Stimulated activated CD8-positive, alpha-beta memory T cell treated with anti-CD3 and anti-CD28 coated beads, Interleukin-15, amount 100 ng/mL, for 1 hour (primary cell): ENCODE data around the gene RFTN1.
"Not testable (repeated sequence)": the region's sequence is repeated elsewhere in the genome, so short reads cannot be mapped to it uniquely, and the experiment has no call there.

Experiments
- DNase-seq: peaks from one replicate; pipeline ENCODE4 v3.0.0-alpha.2; 2020; ENCODE audit warnings: low read depth

RFTN1 gene

DNA sequence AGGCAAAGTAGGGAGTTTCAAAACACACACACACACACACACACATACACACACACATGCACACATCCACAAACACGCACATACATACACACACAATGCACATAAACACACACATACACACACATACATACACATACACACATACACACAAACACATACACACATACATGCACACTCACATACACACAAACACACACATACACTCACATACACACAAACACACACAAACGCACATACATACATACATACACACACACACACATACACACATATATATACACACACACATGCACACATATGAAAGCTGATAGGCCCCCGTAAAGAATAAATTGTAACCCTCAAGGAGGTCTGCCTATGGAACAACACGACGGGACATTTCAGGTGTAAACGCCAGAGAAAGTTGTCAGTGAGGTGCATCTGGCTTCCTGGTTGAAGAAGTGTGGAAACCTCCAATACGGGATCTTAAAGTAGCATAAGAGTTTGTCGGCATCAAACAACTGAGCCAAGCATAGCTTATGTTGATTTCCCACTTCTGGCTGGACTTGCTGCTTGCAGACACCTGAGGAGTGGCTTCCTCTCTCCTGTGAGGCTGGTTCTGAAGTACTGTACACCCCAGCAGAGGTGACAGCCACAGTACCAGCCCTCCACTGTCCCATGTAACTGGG lies 5.8 kb downstream of the RFTN1 start:
- DNase-seq, result no peak

DNA sequence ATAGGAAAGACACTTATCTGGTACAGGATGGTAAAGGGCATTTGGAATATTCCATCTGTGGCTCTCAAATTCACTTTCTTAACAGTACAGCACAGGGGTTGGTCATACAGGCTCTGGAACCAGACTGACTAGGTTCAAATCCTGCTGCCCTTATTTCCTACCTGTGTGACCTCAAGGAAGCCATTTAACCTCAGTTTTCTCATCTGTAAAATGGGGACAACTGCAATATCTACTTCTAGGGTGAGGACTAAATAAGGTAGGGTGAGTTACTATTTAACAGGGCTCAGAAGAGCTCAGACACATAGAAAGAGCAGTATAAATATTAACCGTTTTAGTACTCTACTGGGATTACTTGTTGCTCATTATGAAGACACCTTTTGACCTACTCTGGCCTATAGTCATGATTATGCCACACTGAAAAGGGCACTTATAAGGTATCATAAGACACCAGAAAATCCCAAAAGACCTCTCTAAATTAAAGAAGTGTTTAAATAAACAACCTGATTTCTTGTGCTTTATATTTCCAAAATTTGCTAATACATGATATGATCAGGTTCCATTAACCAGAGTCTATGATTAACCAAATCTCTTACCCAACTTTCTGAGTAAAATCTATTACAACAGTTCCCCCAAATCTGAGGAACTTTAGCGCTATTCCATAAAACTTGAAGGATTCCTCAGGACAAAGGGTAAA lies 6.5 kb downstream of the RFTN1 start:
- DNase-seq, result no peak

DNA sequence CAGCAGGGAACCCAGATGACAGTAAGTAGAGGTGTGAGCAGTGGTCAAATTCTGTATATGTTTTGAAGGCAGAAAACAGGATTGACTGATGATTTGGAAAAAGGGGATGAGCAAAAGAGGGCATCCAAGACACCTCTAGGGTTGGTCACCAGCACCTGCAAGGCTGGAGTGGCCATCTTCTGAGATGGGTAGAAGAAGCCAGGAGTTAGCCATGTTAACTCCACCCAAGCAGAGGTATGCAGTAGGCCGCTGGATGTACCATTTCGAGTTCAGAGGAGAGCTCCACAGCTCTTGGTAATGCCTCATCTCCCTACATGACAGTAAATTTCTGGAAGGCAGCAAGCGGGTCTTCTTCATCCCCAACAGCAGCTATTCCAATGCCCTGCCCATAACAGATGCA lies 7.0 kb downstream of the RFTN1 start:
- DNase-seq, result no peak

DNA sequence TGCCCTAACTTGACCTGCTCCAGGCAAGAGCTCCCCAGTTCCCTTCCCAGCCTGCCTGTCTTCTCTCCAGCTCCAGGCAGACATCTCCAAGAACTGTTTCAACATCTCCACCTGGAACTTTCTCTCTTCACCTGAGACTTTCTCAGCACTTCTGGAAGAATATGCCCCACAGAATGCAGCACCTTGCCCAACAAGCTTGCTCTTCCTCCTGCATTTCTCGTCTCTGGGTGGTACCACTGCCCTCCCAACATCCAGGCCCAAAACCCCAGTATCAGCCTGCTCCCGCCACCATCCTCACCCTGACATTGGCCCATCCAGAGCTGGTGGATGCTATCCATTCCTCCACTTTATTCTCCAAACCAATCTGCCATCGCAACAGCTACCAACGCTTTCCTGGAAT lies 8.8 kb downstream of the RFTN1 start:
- no peak for DNase-seq

DNA sequence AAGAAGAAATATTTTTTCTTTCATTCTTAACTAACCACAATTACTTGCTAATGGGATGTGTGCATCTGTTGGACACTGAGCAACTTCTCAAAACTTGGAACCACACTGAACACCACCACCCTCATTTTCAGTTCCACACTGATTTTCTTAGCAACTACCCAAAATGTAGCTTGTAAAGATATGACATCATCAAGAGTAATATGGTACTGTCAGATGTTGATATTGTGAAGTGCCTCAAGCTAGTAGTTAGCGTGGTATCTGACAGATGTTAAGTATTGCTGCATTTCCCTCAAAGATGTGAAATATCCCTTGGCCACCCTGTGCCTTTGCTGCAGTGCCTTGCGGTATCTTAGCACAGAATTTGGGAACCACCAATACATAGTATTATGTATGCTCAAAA lies 9.3 kb downstream of the RFTN1 start:
- no peak for DNase-seq

DNA sequence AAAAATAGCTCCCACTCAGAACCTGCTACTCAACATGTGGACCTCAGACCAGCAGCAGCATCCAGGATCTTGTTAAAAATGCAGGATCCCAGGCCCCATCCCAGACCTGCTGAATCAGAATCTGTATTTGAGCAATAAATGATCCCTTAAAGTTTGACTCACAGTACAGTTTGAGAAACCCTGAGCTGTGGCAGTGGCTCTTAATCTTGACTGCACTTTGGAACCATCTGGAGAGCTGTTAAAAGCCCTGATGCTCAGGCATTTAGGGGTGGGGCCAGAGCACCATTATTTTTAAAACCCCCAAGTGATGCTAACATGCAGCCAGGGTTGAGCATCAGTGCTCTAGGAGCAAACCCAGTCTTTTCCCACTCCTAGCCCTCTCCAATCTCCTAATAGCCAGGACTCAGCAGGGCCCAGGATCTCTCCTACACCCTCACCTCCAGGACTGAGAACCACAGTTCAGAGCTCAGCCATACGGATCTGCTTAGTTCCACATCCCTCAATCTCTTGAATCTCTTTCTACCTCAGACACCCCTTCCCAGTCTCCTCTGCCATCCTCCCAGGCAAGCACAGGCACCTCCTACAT lies 10.2 kb downstream of the RFTN1 start:
- no peak for DNase-seq

DNA sequence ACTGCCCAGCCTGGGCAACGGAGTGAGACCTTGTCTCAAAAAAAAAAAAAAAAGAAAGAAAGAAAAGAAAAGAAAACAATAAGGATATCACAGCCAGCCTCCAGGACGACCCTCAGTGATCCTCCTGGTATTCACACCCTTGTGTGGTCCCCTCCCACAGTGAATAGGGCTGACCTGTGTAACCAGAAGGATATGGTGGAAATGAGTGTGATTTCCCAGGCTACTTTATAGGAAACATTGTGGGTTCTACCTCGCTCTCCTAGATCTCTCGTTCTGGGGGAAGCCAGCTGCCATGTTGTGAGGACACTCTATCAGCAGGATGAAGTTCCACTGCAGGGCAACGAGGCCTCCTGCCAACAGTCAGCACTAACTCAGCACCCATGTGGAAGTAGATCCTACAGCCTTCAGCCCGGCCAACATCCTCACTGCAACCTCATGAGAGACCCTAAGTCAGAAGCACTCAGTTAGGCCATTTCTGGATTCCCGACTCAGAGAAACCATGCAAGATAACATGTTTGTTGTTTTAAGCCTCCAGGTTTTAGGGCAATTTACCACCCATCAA lies 11.1 kb downstream of the RFTN1 start:
- no peak for DNase-seq

DNA sequence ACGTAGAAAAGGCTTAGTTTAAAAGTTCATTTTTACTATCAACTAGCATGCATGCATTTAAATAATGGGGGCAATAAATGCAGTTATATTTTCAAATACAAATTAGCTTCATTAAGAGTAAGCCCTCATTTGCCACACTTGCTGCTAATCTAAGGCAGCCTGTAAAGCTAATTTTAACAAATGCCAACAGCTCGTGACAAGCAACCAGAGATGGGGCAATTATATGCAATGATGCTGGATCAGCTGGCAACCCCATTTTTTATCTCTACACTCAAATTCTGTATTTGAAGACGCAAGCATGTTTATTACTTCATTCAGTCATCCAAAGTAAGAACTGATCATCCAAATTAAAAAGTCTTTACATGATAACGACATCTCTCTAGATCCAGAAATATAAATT lies 12.1 kb downstream of the RFTN1 start:
- no peak for DNase-seq

DNA sequence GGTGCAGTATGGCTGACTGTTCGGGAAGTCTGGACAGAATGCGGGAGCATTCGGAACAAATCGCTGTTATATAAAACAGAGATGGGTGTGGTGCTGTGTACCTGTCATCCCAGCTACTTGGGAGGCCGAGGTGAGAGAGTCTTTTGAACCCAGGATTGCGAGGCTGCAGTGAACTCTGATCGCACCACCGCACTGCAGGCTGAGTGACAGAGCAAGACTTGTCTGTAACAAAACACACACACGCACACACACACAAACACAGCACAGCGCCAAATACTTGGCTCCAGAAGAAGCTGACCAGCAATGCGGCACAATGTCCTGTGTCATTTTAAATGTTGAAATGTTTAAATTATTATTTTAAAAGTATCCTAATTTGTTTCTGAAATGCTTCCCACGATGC lies 12.6 kb downstream of the RFTN1 start:
- no peak for DNase-seq

DNA sequence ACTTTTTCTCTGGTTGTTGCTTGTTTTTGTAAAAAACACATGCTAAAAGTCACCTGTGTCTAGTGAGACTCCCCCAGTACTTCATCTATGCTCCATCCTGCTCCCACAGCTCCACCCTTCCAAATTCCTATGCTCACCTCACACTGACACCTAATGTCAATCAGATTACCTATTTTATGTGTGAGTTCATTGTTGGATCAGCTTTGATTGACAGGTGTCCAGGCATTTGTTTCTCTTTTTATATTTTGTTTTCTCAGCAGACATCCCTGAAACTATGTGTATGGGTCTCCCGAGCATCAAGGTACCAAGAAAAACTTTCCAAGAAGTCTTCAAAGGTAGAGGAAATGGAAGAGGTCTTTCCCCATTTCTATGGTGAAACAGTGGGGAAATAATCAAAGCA lies 13.4 kb downstream of the RFTN1 start:
- DNase-seq, result no peak

DNA sequence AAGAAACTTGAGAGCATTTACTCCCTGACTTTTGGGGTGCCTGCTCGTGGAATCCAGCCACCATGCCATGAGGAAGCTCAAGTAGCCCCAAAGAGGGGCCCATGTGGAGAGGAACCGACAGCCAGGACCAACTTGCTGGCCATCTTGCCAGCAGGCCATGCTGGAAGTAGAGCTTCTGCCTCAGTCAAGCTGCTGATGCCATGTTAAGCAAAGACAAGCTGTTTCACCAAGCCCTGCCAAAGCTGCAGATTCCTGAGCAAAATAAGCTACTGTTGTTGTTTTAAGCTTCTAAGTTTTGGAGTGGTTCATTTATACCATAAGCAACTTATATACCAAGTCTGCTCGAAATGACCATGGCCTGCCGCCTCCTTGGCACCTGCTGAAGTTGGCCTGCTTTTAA lies 14.1 kb downstream of the RFTN1 start:
- DNase-seq, result no peak

DNA sequence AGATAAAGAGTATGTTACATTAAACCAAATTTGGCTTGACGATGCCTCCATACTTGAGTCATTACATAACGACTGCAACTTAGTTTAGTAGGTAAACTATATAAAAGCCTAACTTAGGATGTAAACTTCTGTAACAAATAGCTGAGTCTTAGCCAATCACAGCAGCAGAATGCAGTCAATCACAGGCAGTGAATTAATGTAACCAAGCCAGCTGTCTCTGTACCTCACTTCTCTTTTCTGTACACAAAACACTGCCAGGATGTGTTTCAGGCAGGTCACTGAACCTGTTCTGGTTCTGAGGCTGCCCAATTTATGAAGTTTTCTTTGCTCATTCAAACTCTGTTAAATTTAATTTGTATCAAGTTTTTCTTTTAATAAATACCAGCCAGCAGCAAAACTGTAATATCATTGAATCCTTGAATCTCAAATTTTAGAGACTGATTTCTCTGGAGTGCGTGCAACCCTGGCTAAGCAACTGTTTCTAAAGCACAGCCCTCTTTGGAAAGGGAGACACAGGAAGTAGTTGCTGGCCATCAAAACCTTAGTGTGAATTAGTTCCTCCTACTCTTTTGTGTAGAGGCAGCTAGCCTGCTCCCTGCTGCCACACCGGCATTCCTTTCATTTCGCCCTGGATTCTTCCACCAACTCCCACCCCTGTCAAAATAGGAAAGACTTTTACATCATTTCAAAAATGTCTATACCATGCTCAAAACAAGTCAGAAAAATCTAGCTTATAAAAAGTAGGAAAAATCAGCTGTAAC lies 15.2 kb downstream of the RFTN1 start:
- no peak for DNase-seq

DNA sequence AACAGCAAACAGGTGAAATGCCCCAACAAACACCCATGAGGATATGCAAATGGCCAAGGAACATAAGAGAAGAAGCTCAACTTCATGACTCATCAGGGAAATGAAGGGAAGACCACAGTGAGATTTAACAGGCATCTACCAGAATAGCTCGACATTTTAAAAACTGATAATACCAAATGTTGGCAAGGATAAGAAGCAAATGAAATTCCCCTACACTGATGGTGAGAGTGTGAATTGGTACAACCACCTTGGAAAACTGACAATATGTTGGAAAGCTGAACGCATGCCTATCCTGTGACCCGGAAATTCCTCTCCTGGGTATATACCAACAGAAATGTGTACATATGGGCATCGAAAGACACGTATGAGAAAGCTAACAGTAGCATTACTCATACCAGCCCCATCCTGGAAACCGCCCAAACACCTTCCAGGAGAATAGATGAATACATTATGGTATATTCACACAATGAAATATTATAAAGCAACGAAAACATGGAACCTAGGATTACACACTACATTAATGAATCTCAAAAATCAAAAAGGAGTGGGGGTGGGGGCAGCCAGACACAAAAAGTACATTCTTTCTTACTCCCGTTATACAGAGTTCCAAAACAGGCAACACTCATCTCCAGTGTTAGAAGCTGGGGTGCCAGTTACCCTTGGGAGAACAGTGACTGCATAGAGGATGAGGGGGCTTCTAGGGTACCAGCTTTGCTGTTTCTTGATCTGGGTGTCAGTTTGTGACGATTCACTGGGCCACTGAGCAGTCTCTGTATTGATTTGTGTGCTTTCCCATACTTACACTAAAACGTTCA lies 16.9 kb downstream of the RFTN1 start:
- no peak for DNase-seq

DNA sequence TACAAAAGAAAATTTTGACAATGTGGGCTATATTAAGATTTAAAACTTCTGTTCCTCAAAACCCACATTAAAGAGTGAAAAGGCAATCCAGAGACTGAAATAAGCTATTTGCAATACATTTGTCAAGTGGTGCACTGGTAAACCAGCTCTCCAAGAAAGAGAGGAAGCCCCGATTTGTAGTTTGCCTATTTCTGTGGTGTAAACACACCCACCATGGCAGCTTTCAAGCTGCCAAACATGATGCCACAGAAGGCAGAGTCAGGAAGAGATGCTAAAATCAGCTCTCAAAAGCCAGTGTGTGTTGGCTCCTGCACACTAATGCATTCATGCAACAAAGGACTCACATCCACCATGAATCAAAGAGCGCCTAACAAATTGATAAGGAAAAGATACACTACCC lies 17.5 kb downstream of the RFTN1 start:
- DNase-seq, result no peak

DNA sequence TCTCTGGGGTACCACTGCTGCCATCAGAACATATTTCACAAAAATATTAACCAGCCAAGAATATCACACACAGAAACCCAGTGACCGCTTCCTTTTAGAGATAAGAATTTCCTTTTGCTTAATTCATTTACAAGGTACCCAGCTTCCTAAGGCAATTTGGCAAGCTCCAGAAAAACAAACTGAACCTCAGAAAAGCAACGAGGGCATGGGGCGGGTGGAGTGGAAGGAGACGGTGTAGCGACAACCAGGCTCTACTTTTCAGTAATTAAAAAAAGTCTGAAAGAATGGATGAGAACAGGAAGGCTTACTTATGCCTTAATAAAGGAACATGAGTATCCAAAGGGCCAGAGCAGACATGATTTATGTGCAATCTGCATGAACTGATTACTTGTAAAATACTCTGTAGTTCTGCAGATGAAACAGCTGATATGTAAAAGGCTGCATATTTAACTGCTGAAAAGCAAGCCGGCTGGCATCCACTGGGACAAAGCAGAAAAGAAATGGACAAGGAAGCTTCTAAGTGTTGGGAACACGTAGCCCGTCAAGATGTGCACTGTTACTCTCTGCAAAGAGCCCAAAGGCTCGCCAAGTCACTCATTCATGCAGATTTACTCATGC lies 18.6 kb downstream of the RFTN1 start:
- no peak for DNase-seq

DNA sequence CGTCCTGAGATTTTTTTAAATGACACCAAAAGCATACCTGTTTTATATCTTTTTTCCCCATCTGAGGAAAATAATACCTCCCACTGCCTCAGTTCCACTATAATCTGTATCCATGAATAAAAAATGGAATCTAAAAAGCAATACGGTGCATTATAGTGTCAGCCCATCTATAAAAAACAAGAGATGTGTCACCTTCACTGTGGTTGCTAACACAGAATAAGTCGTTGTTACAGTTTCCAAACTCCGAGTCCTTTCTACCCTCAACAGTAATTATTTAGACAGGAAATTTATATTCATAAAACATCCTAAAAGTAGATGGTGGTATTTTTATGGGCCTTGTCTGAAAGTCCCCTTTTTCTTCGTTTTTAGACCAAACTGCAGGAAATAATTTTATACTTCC lies 19.4 kb downstream of the RFTN1 start:
- no peak for DNase-seq

DNA sequence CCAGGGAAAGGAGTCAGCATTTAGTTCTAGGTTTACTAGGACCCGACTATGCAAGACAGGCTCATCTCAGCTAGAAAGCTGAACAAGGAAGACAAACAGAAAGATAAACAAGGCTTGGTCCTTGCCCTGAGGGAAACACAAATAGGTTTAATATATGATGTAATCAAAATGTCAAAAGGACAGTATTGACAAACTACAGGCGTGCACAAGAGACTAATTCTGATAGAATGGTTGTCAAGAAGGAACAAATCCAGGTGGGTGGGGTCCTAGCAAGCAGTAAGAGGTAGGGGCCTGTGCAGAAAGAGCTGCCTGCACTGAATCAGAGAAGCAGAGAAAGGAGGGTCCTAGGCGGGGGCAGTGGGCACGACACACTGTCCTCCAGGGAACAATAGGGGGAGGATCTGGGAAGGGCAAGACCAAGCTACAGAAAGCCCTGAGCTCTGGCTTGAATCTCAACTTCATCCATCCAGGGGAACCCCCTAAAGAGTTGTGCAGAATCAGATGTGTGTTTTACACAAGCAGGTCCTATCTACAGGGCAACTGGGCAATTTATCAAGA lies 23.4 kb downstream of the RFTN1 start:
- no peak for DNase-seq

DNA sequence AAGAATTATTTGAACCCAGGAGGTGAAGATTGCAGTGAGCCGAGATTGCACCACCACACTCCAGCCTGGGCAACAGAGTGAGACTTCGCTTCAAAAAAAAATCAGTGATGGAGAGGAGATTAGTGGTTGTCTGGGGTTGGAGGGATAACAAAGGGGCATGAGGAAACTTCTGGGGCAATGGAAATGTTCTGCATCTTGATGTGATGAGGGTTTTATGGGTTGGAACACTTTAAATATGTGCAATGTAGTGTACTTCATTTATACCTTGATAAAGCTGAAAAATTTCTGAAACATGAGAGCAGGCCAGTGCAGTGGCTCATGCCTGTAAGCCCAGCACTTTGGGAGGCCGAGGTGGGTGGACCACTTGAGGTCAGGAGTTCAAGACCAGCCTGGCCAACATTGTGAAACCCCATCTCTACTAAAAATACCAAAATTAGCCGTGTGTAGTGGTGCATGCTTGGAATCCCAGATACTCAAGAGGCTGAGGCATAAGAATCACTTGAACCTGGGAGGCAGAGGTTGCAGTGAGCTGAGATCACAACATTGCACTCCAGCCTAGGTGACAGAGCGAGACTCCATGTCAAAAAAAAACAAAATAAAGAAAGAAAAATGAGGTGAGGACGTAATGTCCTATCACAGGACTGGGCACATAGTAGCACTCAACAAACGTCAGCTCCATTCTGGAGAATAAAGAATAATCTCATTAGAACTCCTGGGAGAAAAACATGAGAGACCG lies 24.0 kb downstream of the RFTN1 start:
- DNase-seq, result not testable (repeated sequence)

DNA sequence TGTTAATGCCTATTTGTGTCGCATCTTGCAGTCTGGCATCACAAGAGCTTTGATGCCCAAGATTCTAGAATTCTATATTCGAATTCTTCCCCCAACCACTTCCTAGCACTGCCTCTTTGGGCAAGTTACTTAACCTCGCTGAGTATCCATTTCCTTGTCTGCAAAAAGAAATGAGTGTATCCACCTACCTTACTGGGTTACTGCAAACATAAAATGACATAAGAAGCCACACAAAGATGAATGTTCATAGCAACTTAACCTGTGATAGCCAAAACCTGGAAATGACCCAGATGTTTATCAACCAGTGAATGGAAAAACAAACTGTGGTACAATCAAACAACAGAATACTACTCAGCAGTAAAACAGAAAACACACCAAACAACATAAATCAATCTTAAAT lies 24.9 kb downstream of the RFTN1 start:
- DNase-seq, result no peak

DNA sequence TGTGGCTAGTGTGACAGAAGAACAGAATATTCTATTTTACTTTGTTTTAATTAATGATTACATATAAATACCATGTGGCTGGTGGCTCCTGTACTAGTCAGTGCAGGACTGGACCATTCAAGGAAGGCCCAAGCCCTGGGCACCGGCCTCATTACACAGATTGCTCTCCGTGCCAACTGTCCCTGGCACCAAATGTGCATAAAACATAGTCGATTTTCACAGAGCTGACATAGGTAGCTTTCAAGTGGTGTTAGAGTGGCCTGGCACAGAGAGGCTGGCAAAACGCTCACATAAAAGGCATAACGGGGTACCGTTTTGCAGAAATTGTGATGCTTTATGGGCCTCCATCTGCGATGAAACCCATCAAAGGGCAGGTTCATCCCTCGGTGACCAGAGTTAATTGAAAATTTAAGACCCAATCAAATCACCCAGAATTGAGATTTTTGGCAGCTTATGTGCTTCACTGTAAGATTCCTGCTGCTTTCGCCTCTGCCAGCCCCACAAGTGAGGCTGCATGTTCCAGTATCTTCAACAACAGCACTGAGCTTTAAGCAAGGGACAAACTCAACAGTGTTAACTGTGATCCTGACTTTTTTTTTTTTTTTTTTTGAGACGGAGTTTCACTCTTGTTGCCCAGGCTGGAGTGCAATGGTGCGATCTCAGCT lies 25.9 kb downstream of the RFTN1 start:
- DNase-seq, result no peak
